SK-N-SH treated with all-trans-retinoic acid at 6 μM for 48 hours (cell line): Measurements from ENCODE around the gene GNA12.

ENCODE experiments used
- ARNTL ChIP-seq: fragments of 450-650 bp; formaldehyde crosslinking; IDR thresholded peaks from 2 replicates; pipeline ENCODE4 v1.5.0; 2020; ENCODE audit warnings: low read depth, mild to moderate bottlenecking, moderate library complexity, borderline replicate concordance
- CREB5 ChIP-seq: fragments of 250-450 bp; sonication (Bioruptor Pico); IDR thresholded peaks from 2 replicates; pipeline ENCODE4 v1.5.1; 2020; ENCODE audit warnings: low read depth, mild to moderate bottlenecking, moderate library complexity
- ESRRG ChIP-seq: fragments of 250-450 bp; sonication (Bioruptor Pico); IDR thresholded peaks from 2 replicates; pipeline ENCODE4 v1.6.1; 2021; ENCODE audit warnings: mild to moderate bottlenecking
- GLIS3 ChIP-seq: fragments of 250-450 bp; sonication (Bioruptor Pico); IDR thresholded peaks from 2 replicates; pipeline ENCODE4 v1.5.0; 2020; ENCODE audit warnings: mild to moderate bottlenecking, moderate library complexity
- ISL1 ChIP-seq: fragments of 250-450 bp; sonication (Bioruptor Pico); IDR thresholded peaks from 2 replicates; pipeline ENCODE4 v2.1.2; 2022; ENCODE audit warnings: mild to moderate bottlenecking, moderate library complexity
- OSR1 ChIP-seq: fragments of 250-450 bp; sonication (Bioruptor Pico); IDR thresholded peaks from 2 replicates; pipeline ENCODE4 v1.8.0; 2022; ENCODE audit warnings: moderate library complexity, mild to moderate bottlenecking, inconsistent platforms
- PATZ1 ChIP-seq: fragments of 250-450 bp; sonication (Bioruptor Pico); IDR thresholded peaks from 2 replicates; pipeline ENCODE4 v1.8.0; 2020; ENCODE audit warnings: mild to moderate bottlenecking, moderate library complexity, borderline replicate concordance
- PPARA ChIP-seq: fragments of 250-450 bp; sonication (Bioruptor Pico); IDR thresholded peaks from 2 replicates; pipeline ENCODE4 v1.5.0; 2020; ENCODE audit warnings: mild to moderate bottlenecking, borderline replicate concordance
- RARB ChIP-seq: fragments of 250-450 bp; sonication (Bioruptor Pico); IDR thresholded peaks from 2 replicates; pipeline ENCODE4 v1.8.0; 2021; ENCODE audit warnings: mild to moderate bottlenecking, moderate library complexity
- SNAI2 ChIP-seq: fragments of 250-450 bp; sonication (Bioruptor Pico); IDR thresholded peaks from 2 replicates; pipeline ENCODE4 v1.5.0; 2020; ENCODE audit warnings: mild to moderate bottlenecking, moderate library complexity
- TOX ChIP-seq: fragments of 250-450 bp; sonication (Bioruptor Pico); IDR thresholded peaks from 2 replicates; pipeline ENCODE4 v1.8.0; 2021; ENCODE audit warnings: mild to moderate bottlenecking, moderate library complexity, borderline replicate concordance
- TSHZ2 ChIP-seq: fragments of 250-450 bp; sonication (Bioruptor Pico); IDR thresholded peaks from 2 replicates; pipeline ENCODE4 v1.5.0; 2020; ENCODE audit warnings: mild to moderate bottlenecking, moderate library complexity
- ZFP30 ChIP-seq: fragments of 450-650 bp; formaldehyde crosslinking; IDR thresholded peaks from 2 replicates; pipeline ENCODE4 v1.5.0; 2022; ENCODE audit warnings: mild to moderate bottlenecking, moderate library complexity

- TF ChIP-seq CREB5 (no peak), RARB (CRISPR knock-in tag) (no peak), ISL1 (CRISPR knock-in tag) (no peak), PATZ1 (no peak), ZFP30 (no peak), TOX (CRISPR knock-in tag) (no peak), ARNTL (CRISPR knock-in tag) (no peak), SNAI2 (CRISPR knock-in tag) (no peak), PPARA (CRISPR knock-in tag) (no peak), TSHZ2 (CRISPR knock-in tag) (no peak), ESRRG (no peak), OSR1 (no peak), GLIS3 (CRISPR knock-in tag) (no peak)
These were observed 136.6 kb downstream of the GNA12 start for GRCh38 chr7:2707481-2707880.
